Epithelial cell of esophagus (primary cell): ENCODE results near the gene CACNA2D2.

Experiments used
- DNase-seq: peaks from one replicate; pipeline ENCODE4 v3.0.0; 2010; ENCODE audit warnings: low read depth
- H3K4me3 ChIP-seq: 2 replicates; pipeline ENCODE4 v1.5.1; 2011; ENCODE audit warnings: mild to moderate bottlenecking, low read length, control low read depth
- TF ChIP-seq, protein P1 (sequence below): IDR thresholded peaks from 2 replicates; pipeline ENCODE4 v1.5.1; 2011; ENCODE audit warnings: low read depth, mild to moderate bottlenecking, low read length, control low read depth, inconsistent platforms; ENCODE audit not compliant: insufficient read depth; ENCODE audit errors: missing control alignments

Gene CACNA2D2

GRCh38 chr3:50495609-50496423 is 7.6 kb downstream of the CACNA2D2 start:
- TF ChIP-seq, protein P1, sequence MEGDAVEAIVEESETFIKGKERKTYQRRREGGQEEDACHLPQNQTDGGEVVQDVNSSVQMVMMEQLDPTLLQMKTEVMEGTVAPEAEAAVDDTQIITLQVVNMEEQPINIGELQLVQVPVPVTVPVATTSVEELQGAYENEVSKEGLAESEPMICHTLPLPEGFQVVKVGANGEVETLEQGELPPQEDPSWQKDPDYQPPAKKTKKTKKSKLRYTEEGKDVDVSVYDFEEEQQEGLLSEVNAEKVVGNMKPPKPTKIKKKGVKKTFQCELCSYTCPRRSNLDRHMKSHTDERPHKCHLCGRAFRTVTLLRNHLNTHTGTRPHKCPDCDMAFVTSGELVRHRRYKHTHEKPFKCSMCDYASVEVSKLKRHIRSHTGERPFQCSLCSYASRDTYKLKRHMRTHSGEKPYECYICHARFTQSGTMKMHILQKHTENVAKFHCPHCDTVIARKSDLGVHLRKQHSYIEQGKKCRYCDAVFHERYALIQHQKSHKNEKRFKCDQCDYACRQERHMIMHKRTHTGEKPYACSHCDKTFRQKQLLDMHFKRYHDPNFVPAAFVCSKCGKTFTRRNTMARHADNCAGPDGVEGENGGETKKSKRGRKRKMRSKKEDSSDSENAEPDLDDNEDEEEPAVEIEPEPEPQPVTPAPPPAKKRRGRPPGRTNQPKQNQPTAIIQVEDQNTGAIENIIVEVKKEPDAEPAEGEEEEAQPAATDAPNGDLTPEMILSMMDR: no peak
- no peak overlapping the region for H3K4me3 ChIP-seq
- DNase-seq: no peak

- no peak for DNase-seq
- TF ChIP-seq, protein P1: no peak
- no peak overlapping the region for H3K4me3 ChIP-seq
Measured at GRCh38 chr3:50494126-50494525, 9.3 kb downstream of the CACNA2D2 start.

GRCh38 chr3:50493623-50494022 is 9.8 kb downstream of the CACNA2D2 start:
- no peak overlapping the region for H3K4me3 ChIP-seq
- no peak for DNase-seq
- TF ChIP-seq, protein P1: no peak

DNA sequence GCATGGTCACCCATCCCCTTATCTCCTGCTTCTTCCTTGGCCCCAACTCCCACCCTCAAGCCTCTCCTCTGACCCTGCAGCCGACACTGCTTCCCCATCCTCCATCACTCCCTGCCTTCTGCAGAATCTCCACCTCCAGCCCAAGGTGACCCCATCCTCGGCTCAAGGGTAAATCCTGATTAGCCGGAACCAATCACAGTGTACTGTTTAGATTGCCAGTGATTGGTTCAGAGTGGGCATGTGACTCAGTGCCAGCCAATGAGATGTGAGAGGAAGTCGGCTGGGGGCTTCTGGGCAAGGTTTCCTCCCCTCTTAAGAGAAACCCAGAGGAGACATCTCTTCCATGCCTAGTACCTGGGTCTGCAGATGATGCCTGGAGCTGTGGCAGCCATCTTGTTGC is 10.3 kb downstream of the CACNA2D2 start:
- H3K4me3 ChIP-seq: no peak overlapping the region
- TF ChIP-seq, protein P1: no peak
- no peak for DNase-seq

DNA sequence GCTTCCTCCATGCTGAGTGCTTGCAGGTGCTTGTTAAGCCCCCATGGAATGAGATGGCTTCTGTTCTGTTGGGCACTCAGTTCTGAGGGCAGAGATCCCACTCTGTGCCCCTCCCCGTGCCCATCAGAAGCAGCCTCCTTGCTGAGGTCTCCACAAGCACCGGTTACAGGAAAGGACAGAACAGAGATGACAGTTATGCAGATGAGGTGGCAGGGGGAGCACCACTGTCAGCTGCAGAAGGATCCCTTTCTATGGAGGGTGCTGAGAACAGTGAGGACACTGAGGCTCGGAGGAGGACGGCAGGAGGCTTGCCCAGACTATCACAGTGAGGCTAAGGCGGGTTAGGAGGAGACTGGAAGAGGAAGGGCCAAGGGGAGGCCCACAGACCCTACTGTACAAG is 12.4 kb downstream of the CACNA2D2 start:
- no peak overlapping the region for H3K4me3 ChIP-seq
- DNase-seq: no peak
- TF ChIP-seq, protein P1: no peak

- no peak for DNase-seq
- H3K4me3 ChIP-seq: no peak overlapping the region
- TF ChIP-seq, protein P1: no peak
Measured at GRCh38 chr3:50490424-50490823, 13.0 kb downstream of the CACNA2D2 start.

- TF ChIP-seq, protein P1: no peak
- DNase-seq: peak; percentile 44
- no peak overlapping the region for H3K4me3 ChIP-seq
Measured at GRCh38 chr3:50487181-50487580, 16.3 kb downstream of the CACNA2D2 start.
